NCI-H748 (cell line): Measurements from ENCODE around the gene KLF16.

Experiments used
- DNase-seq: peaks from one replicate; lab custom pipeline; 2025; ENCODE audit not compliant: unreplicated experiment; lab: John Stamatoyannopoulos, UW

KLF16 gene

GRCh38 chr19:1871630-1872029 lies 8.3 kb upstream of the KLF16 start:
- DNase-seq, result no peak

DNA sequence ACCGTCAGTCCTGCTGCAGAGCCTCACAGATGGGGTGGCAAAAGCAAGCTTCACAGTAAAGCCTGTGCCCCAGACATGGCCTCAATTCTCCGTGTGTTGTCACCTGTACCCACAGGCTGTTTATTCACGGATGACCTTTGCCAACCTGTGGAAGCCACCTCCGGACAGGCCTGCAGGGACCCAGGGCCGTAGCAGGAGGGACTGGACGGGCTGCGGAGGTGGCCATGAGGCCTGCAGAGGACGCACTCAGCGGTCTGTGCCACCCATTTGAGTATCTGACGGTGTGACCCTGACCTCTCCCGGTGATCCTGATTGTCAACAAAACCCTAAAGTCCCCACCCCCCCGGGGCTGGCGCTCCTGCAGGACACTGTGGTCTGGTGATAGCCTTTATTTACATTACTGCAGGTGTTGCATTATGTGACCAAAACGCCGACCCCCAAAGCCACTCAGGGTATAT lies 7.8 kb upstream of the KLF16 start:
- no peak for DNase-seq

GRCh38 chr19:1868971-1869370 lies 5.6 kb upstream of the KLF16 start:
- no peak for DNase-seq

DNA sequence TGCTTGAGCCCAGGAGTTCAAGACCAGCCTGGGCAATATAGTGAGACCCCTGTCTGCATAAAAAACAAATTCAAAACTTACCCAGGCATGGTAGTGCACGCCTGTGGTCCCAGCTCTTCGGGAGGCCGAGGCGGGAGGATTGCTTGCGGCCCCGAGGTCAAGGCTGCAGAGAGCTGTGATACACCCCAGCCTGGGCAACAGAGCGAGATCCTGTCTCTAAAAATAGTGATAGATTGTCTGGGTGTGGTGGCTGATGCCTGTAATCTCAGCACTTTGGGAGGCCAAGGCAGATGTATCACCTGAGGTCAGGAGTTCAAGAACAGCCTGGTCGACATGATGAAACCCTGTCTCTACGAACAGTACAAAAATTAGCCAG lies 4.0 kb upstream of the KLF16 start:
- no peak for DNase-seq

DNA sequence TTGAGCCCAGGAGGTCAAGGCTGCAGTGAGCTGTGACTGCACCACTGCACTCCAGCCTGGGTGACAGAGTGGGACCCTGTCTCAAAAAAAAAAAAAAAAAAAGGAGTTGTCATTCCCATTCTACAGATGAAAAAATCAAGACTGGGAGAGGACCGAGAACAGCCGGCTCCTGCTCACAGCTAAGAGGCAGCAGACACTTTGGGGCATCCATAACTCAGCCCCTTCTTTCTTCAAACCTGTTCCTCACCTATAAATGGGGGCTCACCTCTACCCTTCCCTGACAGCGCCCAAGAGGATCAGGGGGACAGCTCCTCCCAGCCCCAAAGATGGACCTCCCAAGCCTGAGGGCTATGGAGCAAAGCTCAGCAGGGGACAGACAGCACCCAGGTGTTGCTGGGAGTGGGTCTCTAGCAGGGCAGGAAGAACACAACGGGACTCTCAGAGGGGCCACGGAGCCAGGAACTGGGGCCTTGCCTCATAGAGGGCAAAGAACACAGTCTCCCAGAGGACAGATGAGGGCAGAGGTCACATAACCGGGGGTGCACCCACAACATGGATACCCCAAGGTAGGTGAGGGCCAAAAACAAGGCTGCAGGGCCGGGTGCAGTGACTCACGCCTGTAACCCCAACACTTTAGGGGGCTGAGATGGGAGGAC lies 3.4 kb upstream of the KLF16 start:
- no peak for DNase-seq

- no peak for DNase-seq
Observed at GRCh38 chr19:1865172-1866010, 2.0 kb upstream of the KLF16 start.

- peak; percentile 62 for DNase-seq
Observed at GRCh38 chr19:1864480-1865171, 1.2 kb upstream of the KLF16 start.

DNA sequence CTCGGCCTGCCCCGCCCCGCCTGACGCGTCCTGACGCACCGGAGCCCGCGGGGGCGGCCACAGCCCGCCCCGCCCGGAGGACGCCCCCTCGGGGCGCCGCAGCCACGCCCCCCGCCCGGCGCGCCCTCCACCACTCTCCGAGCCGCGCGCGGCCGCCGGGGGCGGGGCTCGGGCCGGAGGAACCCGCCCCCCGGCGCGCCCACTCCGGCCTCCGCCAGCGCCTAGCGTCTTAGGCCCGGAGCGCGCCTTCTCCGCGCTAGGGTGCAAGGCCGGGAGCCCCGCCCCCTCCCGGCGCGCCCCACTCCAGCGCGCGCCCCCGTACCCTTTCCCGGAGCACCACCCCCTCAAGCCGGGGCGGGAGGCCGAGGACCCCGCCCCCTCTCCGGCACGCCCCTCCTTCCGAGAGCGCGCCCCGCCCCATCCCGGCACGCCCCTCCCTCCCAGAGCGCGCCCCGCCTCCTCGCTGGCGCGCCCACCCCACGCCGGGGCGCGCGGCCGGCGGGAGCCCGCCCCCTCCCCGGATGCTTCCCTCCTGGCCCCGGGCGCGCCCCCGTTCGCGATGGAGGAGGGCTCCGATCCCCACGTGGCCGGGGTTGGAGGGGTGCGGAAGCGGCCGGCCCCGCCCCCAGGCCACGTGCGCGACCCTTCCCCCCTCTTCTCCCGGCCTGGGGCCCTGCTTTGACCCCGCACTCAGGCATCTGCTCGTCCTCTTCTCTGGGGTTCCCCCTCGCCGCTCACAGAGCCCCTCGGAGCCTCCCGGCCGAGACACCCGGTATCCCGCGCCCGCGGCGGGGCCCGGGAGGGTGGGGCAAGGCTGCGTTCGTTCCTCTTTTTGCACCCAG lies 480 bp upstream of the KLF16 start:
- peak; percentile 90 for DNase-seq

- DNase-seq, result peak; percentile 52
Observed at GRCh38 chr19:1862424-1863327, 703 bp downstream of the KLF16 start.

- DNase-seq, result peak; percentile 52
Observed at GRCh38 chr19:1862068-1862423, 1.3 kb downstream of the KLF16 start.

- peak; percentile 12 for DNase-seq
Observed at GRCh38 chr19:1861599-1862031, 1.8 kb downstream of the KLF16 start.

DNA sequence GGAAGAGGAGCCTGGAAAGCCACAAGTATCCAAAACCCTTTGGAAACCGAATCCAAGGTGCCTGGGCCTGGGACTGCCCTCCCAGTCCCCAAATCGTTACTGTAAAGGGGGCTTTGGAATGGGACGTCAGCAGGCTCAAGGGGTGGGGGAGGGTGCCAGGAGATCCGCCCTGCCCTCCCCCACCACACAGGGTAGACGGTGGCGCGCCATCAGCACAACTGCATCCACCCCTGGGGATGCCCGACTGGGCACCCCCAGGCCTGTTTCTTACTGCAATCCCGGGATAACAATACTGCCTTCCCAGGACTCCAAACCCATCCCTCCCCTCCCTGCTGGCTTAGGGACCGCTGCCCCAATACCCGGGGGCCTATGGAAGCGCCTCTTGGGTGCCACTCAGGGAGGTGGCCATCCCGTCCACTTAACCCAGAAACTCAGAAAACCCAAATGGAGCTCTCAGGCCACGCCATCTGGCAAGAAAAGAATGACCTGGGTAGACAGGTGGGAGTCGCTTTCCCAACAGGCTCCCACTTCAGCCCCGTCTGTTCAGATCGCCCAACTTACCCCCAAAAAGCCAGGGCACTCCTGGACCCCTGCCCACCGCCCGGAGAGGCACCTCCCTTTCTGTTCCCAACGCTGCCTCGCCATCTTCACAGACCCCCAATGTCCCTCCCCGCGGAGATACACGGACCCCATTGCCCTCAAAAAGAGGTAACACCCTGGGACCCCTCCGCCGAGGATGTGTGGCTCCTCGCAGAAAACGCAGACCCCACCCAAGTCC lies 2.4 kb downstream of the KLF16 start:
- DNase-seq, result no peak

- peak; percentile 62 for DNase-seq
Observed at GRCh38 chr19:1860042-1860775, 3.2 kb downstream of the KLF16 start.

GRCh38 chr19:1859331-1859781 lies 4.0 kb downstream of the KLF16 start:
- DNase-seq, result no peak

DNA sequence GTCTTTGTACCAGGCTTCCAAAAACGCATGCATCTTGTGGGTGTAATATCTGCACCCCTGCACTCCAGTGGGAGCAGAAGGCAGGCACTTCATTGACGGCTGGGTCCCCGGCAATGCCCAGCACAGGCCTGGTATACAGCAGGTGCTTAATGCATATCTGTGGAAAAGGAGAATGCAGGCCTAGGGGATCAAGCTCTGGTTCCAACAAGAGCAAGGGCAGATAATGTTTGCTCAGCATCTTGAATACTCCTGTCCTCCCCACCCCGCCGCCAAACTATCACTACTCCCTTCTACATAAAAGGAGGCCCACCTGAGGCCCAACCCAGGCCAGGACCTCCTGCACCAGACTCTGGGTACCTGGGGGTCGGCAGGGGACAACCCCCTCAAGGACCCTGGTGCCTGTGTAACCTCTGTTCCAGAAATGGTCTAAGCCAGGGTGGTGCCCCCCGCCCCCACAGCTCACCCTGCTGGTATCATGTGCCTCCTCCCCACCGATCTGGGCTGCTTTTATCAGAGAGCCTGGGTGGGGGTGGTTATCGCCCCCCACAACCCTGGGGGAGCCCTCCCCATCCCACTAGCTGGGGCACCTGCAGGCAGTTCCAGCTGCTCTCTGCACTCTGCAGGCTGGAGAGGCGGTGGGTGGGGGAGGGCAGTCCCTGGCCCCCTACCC lies 4.8 kb downstream of the KLF16 start:
- DNase-seq, result no peak

- DNase-seq, result no peak
Observed at GRCh38 chr19:1857648-1858326, 5.6 kb downstream of the KLF16 start.
